Globus pallidus (tissue), 1 donor: ENCODE data around the gene PEX10.
A peak's percentile ranks its signal among the peaks of the same experiment; 100 is the strongest.

Source experiments
- DNase-seq: peaks from one replicate; pipeline ENCODE4 v3.0.0-alpha.2; 2015; ENCODE audit warnings: low spot score

The PEX10 gene

DNA sequence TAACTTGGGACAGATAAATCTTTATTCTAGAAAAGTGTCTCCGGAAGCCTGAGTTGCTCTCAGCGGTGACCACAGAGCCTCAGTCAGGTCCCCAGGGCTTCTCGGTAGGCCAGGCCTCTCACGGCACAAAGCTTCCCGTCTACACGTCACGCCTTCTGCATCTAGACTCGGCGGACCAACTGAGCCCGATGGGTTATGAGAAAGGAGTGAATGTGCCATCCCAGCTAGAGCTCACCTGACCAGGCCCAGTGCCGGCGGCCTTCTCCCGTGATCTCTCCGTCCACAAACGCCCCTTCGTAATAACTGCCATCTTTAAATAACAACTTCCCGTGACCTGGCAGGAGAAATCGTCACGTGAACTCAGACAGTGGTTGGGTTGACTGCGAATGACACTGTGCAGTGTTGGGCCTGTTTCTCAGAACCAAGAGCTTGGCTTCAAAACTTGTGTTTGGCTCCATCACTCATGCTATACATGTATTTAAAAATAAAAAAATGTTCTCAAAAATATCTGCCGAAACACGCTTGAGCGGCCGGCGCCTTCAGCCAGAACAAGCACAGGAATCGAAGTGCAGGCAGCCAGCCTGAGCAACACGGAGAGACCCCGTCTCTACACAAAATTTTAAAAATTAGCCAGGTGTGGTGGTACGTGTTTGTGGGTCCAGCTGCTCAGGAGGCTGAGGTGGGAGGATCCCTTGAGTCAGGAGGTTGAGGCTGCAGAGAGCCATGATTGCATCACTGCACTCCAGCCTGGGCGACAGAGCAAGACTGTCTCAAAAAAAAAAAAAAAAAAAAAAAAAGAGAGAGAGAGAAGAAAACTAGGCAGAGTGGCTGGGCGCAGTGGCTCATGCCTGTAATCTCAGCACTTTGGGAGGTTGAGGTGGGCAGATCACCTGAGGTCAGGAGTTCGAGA is 24.1 kb downstream of the PEX10 start:
- no peak for DNase-seq

DNA sequence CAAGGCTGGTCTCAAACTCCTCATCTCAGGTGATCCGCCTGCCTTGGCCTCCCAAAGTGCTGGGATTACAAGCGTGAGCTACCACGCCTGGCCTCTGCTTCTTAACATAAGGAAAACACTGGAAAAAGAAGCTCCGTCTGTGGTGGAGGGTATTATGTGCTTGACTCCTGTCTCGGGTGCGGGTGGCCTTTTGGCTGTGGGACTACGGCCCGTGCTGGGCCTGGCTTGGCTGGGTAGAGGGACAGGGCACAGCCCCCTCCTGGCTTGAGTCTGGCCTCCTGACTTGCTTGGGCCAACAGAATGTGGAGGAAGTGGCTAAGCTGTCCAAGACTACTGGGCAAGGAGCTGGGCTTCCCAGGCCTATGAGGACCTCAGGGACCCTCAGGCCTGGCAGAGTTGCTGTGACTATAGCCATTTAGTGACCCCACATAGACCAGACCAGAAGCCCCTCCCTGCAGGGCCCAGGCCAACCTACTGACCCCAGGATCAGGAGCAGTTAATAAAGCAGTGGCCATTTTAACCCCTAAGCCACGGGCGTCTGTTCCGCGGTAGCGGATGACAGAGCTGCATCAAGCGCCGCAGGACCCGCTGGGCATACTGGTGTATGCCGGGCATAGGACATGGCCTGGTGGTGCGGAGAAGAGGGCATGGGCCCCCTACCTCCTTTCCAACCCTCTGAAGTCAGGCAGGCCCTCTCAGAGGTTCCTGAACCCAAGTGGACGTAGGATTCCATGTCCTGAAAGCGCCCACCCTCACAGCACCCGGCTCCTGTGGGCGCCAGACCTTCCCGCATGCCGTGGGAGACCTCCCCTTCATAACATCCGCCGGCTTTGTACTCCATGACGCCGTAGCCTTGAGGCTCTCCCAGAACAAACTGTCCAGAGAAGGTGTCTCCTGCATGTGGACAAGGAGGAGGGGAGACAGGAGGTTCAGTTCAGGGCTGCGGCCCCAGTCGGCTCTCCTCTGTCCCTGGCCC is 25.4 kb downstream of the PEX10 start:
- no peak for DNase-seq

DNA sequence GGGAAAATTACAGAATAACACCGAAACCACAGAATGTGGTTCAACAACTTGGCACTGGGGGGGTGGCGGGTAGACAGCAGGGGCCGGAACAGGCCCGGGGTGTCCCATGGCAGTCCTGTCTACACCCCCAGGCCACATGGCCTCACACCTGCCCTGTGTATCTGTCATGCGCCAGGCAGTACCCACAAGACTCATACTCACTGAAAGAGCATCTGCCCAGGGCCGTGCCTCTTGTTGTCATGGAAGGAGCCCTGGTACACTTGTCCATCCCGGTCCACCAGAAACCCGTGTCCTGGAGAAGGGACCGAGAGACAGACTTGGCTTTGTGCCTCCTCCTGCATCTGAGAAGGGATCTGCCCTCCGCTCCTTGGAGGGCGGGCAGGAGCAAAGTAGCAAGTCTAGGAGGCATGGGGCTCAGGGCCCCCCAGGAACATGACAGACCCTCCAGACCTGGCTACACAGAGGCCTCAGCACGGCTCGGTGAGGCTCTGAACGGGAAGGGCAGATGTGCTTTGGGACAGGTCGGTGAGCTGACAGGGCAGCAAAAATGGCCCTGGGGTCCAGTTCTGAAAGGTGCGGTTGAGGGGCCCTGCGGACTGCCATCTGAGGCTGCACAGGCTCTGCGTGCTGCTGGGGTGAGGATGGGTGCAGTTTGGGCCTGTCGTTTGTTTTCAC is 26.6 kb downstream of the PEX10 start:
- DNase-seq: no peak

GRCh38 chr1:2384941-2385481 is 27.4 kb downstream of the PEX10 start:
- DNase-seq: no peak

DNA sequence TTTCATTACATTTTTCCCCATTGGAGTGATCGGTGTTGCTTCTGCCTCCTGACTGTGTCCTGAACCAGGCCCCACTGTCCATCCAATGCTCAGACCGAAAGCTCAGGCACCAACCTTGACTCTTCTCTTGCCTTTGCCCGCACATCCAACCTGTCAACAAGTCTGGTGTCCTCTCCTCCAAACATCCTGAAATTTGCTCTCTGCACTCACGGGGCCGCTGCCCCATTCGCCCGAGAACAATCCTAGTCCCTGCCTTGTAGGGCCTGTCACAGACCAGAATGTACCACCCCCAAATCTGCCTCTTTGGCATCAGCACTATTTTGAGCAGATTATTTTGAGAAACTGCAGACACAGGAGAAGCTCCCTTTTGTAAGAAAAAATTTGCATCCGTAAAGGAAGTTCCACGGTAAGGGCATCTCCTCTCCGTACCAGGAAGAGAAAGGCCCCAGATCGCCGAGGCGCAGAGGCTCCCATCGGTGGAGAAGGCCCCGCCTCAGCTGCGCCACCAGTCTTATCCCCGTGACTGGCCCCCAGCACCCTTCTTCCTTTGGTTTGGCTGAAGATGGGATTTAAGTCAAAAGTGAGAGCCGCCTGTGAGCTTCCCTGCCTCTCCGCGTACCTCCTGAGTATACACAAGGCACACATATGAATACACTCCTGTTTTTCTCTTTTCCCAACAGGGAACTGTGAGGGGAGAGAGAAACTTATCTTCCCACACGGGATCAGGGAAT is 28.1 kb downstream of the PEX10 start:
- DNase-seq: no peak

DNA sequence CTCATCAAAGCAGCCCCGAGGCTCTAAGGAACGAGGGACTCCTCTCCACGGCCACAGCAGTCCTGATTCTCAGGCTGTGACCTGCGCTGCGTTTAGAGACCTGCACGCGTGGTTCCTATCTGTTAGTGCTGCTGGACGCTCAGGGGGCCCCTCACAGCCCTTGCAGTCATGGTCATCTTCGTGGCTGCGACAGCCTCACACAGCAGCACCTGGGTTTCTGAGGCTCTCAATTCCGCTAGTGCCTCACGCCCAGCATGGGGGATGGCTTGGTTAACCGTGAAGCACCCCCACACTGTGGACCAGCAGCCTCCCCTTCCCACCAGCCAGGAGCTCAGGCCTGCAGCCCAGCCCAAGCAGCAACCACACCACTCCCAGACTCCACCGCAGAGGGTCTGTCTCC is 28.8 kb downstream of the PEX10 start:
- DNase-seq: no peak

DNA sequence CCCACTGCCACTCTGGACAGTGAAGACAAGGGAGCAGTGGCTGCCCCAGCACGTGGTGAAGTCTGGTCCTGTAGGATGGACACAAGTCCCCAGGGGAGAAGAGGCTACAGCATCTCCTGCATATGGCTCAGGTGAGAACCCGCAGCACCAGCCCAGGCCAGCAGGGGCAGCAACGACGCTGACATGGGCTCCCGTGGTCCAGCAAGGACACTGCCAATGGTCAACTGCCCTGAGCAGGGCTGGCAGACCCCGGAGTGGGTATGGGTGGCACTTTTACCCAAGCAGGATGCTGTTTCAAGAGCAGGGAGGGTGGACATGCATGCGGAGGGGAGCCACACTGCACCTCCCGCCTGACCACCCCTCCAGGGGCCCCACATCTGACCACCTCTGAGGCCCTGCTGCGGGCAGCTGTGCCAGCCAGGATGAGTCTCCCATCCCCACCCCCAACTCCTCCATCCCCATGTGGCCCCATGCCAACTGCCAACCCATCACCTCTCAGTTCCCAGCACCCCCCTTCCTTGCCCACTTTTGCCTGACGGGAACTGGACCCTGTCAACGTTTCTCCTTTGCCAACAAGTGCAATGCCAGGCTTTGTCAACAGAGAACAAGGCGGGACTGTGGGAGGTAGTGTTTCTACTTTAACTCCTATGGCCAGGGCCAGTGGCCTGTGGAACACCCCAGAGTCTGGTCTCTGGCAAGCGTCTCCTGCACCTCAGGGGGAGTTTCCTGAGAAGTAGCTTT is 29.6 kb downstream of the PEX10 start:
- DNase-seq: no peak

GRCh38 chr1:2381741-2382620 is 30.4 kb downstream of the PEX10 start:
- DNase-seq: peak; percentile 66

GRCh38 chr1:2380816-2381591 is 31.4 kb downstream of the PEX10 start:
- no peak for DNase-seq

- DNase-seq: no peak
Measured at GRCh38 chr1:2379733-2380404, 32.5 kb downstream of the PEX10 start.

DNA sequence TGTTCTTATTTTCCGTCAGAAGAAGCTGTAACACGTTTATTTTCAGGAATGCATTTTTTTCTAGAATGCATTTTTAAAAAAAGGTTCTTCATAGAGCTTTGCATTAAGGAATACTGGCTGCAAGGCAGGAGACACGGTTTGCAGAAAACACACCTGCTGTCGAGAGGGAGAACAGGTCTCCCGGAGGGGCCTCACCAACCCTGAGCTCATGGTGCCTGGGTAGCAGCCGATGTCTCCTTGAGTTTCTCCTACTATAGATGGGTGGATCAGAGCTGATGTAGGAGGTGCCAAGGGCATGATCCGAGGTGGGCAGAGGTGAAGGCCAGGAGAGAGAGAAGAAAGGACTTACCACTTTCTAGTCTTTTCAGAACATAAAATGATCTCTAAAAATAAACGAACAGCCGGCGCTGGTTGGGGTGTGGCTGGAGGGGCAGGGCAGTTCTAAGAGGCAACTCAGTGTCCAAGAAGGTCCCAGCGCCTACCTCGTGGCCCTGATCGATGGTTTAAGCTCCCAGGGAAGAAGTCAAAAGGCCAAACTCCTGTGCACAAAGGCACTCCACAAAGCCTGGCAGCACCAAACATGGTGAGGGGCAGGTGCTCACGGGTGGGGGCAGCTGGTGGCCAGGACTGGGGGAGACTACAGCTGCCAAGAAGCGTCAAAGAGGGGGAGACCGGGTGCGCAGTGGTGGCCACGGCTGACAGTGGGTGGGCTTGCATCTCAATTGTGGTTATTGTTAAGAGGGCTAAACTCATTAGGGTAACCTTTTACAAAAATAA is 33.2 kb downstream of the PEX10 start:
- DNase-seq: no peak

DNA sequence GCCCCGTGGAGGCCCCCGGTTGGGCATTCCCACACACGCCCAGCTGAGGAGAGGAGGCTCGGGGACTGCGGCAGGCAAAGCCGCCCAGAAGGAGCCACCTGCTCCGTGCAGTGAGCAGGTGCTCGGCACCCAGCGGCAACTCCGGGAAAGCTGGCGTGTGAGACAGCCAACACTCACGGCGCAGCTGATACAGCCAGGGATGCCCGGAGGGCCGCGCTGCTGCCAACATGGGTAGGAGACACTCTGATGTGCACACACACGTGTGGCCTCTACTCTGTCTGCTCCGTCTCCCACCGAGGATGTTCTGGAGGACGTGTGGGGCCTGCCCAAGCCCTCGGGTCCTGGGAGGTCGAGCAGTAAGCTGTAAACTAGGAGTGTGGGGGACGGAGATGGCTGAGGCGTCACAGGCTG is 33.9 kb downstream of the PEX10 start:
- no peak for DNase-seq

- DNase-seq: no peak
Measured at GRCh38 chr1:2377751-2378440, 34.5 kb downstream of the PEX10 start.

GRCh38 chr1:2376931-2377672 is 35.3 kb downstream of the PEX10 start:
- DNase-seq: no peak

GRCh38 chr1:2376261-2376741 is 36.1 kb downstream of the PEX10 start:
- no peak for DNase-seq

- DNase-seq: no peak
Measured at GRCh38 chr1:2375923-2376260, 36.5 kb downstream of the PEX10 start.
